K562 (cell line): ENCODE results near the gene OR2V2. TPM values are rescaled to one million over a fixed set of nuclear protein-coding genes. Genes with fewer than 3 reads are reported as not detected.

Source experiments
- CBFB ChIP-seq: sonication (generic); formaldehyde crosslinking; IDR thresholded peaks from 2 replicates; pipeline ENCODE4 v1.4.0; 2020; ENCODE audit warnings: mild to moderate bottlenecking, missing genetic modification reagents
- CBX1 ChIP-seq: sonication (generic); IDR thresholded peaks from 2 replicates; pipeline ENCODE4 v1.6.1; 2016; ENCODE audit warnings: antibody characterized with exemption, low read depth, mild to moderate bottlenecking
- CEBPZ ChIP-seq: fragments of 150-350 bp; IDR thresholded peaks from 2 replicates; pipeline ENCODE4 v1.6.1; 2014; ENCODE audit warnings: low read depth, mild to moderate bottlenecking, low read length, borderline replicate concordance
- E2F6 ChIP-seq, 2 experiments: IDR thresholded peaks; 2 replicates each; pipeline ENCODE4 v1.6.1; 2011; ENCODE audit warnings: borderline replicate concordance in 1 of 2, control low read depth in 1 of 2, low read depth in 1 of 2, low read length in 1 of 2, mild to moderate bottlenecking in 1 of 2, mixed read lengths in 1 of 2, moderate library complexity in 1 of 2; ENCODE audit not compliant: insufficient read depth in 1 of 2, insufficient read length in 1 of 2, poor library complexity in 1 of 2, severe bottlenecking in 1 of 2; ENCODE audit errors: extremely low read depth in 1 of 2
- ELF2 ChIP-seq: fragments of 250-450 bp; sonication (Bioruptor Pico); IDR thresholded peaks from 2 replicates; pipeline ENCODE4 v1.5.0; 2021; ENCODE audit warnings: mild to moderate bottlenecking
- ETV1 ChIP-seq: fragments of 450-650 bp; conservative IDR thresholded peaks from 2 replicates; pipeline ENCODE4 v1.6.1; 2016; ENCODE audit warnings: missing genetic modification characterization, control low read depth, low read depth, missing compliant biosample characterization
- GTF2E2 ChIP-seq: fragments of 200-800 bp; sonication (Bioruptor generic); IDR thresholded peaks from 2 replicates; pipeline ENCODE4 v1.6.1; 2016; ENCODE audit warnings: missing genetic modification characterization, missing compliant biosample characterization
- ILK ChIP-seq: fragments of 450-650 bp; IDR thresholded peaks from 2 replicates; pipeline ENCODE4 v1.6.1; 2016; ENCODE audit warnings: missing genetic modification characterization, low read depth, mild to moderate bottlenecking, missing compliant biosample characterization, moderate library complexity, borderline replicate concordance
- IRF2 ChIP-seq: sonication (generic); formaldehyde crosslinking; IDR thresholded peaks from 2 replicates; pipeline ENCODE4 v1.8.1; 2022; ENCODE audit warnings: mild to moderate bottlenecking, missing genetic modification reagents
- MXD1 ChIP-seq: fragments of 250-450 bp; sonication (Bioruptor Pico); IDR thresholded peaks from 2 replicates; pipeline ENCODE4 v1.8.0; 2021; ENCODE audit warnings: borderline replicate concordance, mild to moderate bottlenecking, moderate library complexity; ENCODE audit not compliant: poor library complexity, severe bottlenecking
- NFIC ChIP-seq: fragments of 450-650 bp; IDR thresholded peaks from 2 replicates; pipeline ENCODE4 v1.6.1; 2017; ENCODE audit warnings: mild to moderate bottlenecking, inconsistent platforms
- POLR2B ChIP-seq: fragments of 450-650 bp; IDR thresholded peaks from 2 replicates; pipeline ENCODE4 v1.6.1; 2018; ENCODE audit warnings: low read depth; ENCODE audit not compliant: partially characterized antibody
- PTBP1 ChIP-seq: fragments of 200-400 bp; formaldehyde crosslinking; IDR thresholded peaks from 2 replicates; pipeline ENCODE4 v1.6.1; 2017; ENCODE audit warnings: low read depth, low read length
- PTTG1 ChIP-seq: fragments of 450-650 bp; IDR thresholded peaks from 2 replicates; pipeline ENCODE4 v1.6.1; 2016; ENCODE audit warnings: low read depth, mild to moderate bottlenecking, missing genetic modification characterization, missing compliant biosample characterization
- RAD51 ChIP-seq: fragments of 450-650 bp; IDR thresholded peaks from 2 replicates; pipeline ENCODE4 v1.7.1; 2016; ENCODE audit warnings: low read depth, mild to moderate bottlenecking, borderline replicate concordance
- RCOR1 ChIP-seq, 2 experiments: IDR thresholded peaks; 2 replicates each; pipeline ENCODE4 v1.6.1; 2012; ENCODE audit warnings: low read depth in 2 of 2, low read length in 2 of 2, borderline replicate concordance in 1 of 2, improper control_type of control experiment in 1 of 2
- RUNX1 ChIP-seq: sonication (generic); IDR thresholded peaks from 2 replicates; pipeline ENCODE4 v1.6.1; 2016; ENCODE audit warnings: antibody characterized with exemption, low read depth
- SNRNP70 ChIP-seq: fragments of 200-400 bp; formaldehyde crosslinking; optimal IDR thresholded peaks from 2 replicates; pipeline ENCODE3; 2017; ENCODE audit warnings: low read depth, low read length
- ZBTB12 ChIP-seq: fragments of 250-450 bp; sonication (Bioruptor Pico); IDR thresholded peaks from 2 replicates; pipeline ENCODE4 v1.4.0; 2020
- ZFP36 ChIP-seq: fragments of 150-350 bp; IDR thresholded peaks from 2 replicates; pipeline ENCODE4 v1.6.1; 2018; ENCODE audit warnings: low read length, low read depth; ENCODE audit not compliant: partially characterized antibody
- polyA plus RNA-seq, 8 experiments: library from polyadenylated mRNA; depleted of rRNA in 4 of 8; stranded (reverse) in 5 of 8; unstranded in 3 of 8; fragments of >200 nt; fragmentation: Nextera tagmentation in 2 of 8; fragmentation: Illumina TruSeq in 1 of 8; extraction: Ambion mirVana in 2 of 8; extraction: Trizol in 1 of 8; gene quantifications; 2 replicates each; pipeline versions ENCODE4 v1.2.1 to v1.2.3, GENCODE V29; 2011 to 2014; ENCODE audit warnings: inconsistent platforms in 1 of 8, missing spikeins in 1 of 8
- total RNA-seq, 7 experiments: library from RNA; depleted of rRNA in 6 of 7; stranded (reverse); fragments of >200 nt in 6 of 7; fragmentation: Illumina TruSeq in 2 of 7; extraction: Trizol in 2 of 7; gene quantifications; 2 replicates each; pipeline versions ENCODE4 v1.2.1 to v1.2.3, GENCODE V29; 2011 to 2021; ENCODE audit warnings: low replicate concordance in 1 of 7

Gene OR2V2
- total and polyA plus RNA-seq, 9 of the 15 experiments (the other 6 are each of a cell fraction or from before 2014, with no cell fraction given): 0.01 TPM; not detected in 8

GRCh38 chr5:181194489-181195248, 47.3 kb downstream of the OR2V2 start (continued):
- no peak for TF ChIP-seq RUNX1
- TF ChIP-seq MXD1 (CRISPR knock-in tag): no peak
- no peak for TF ChIP-seq ELF2 (CRISPR knock-in tag)
- no peak for TF ChIP-seq PTBP1
- TF ChIP-seq POLR2B: no peak
- TF ChIP-seq PTTG1 (tag): no peak
- peak; percentile 2 for TF ChIP-seq ZFP36
- peak in 1 of 2 experiments; percentile 24 for TF ChIP-seq E2F6 (IDR thresholded peaks at IDR 0.05; ENCODE audit: borderline replicate concordance in 1 of 2, extremely low read depth in 1 of 2, insufficient read depth in 1 of 2, insufficient read length in 1 of 2, low read depth in 1 of 2, low read length in 1 of 2, poor library complexity in 1 of 2, severe bottlenecking in 1 of 2)
- TF ChIP-seq GTF2E2 (tag): no peak
- no peak for TF ChIP-seq CEBPZ
- no peak for TF ChIP-seq IRF2
- TF ChIP-seq SNRNP70: no peak
- no peak for TF ChIP-seq CBFB (CRISPR knock-in tag)
- TF ChIP-seq CBX1: no peak
- peak in 1 of 2 experiments; percentile 32; a peak in 1 of 4 replicates for TF ChIP-seq RCOR1 (IDR thresholded peaks at IDR 0.05; ENCODE audit: borderline replicate concordance in 1 of 2, low read depth in 2 of 2, low read length in 2 of 2)
- TF ChIP-seq RAD51: no peak
- TF ChIP-seq ZBTB12 (CRISPR knock-in tag): no peak
- peak; percentile 97 for TF ChIP-seq NFIC
- TF ChIP-seq ILK (tag): no peak
- no peak for TF ChIP-seq ETV1 (tag)
